AG09319 (cell line): ENCODE results near the gene NRTN.
A peak's percentile ranks its signal among the peaks of the same experiment; 100 is the strongest.

Experiments
- DNase-seq: peaks from one replicate; pipeline ENCODE4 v3.0.0-alpha.2; 2010; ENCODE audit warnings: low read depth; ENCODE audit errors: extremely low read depth
- TF ChIP-seq, protein P1 (sequence below): IDR thresholded peaks from 2 replicates; pipeline ENCODE4 v1.5.1; 2011; ENCODE audit warnings: low read depth, mild to moderate bottlenecking, inconsistent platforms, low read length, moderate library complexity

Gene NRTN

DNA sequence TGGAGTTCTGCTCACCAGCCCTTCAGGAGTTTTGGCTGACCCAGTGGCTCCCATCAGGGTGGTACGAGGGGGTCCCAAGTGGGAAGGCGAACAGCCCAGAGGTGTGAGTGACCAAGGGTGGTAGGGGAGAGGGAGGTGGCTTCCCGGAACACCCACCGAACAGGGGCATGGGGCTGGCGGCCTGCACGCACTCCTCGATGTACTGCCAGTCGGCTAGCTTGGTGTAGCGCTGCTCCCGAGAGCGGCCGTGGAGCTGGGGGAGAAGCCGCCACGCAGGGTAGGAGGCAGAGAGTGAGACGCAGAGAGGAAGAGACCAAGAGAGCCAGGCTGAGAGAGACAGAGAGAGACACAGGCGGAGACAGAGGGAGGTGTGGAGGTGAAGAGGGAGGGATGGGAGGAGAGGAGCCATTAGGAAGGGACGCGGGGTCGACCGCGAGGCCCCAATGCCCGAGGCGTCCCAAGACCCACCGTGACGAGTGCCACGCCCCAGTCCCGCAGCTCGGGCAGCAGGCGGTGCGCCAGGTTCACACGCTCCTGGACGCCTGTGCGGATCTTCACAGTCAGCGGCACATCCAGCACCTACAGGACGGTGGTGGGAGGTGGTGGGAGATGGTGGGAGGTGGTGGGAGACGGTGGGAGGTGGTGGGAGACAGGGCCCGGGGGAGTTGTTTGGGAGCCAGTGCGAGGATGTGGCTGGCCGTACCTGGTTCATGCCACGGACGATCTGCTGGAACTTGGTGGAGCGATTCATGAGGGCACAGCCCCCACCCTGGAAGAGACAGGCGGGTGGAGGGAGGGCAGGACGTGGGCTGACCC lies 18.1 kb upstream of the NRTN start:
- no peak for DNase-seq
- TF ChIP-seq, protein P1, sequence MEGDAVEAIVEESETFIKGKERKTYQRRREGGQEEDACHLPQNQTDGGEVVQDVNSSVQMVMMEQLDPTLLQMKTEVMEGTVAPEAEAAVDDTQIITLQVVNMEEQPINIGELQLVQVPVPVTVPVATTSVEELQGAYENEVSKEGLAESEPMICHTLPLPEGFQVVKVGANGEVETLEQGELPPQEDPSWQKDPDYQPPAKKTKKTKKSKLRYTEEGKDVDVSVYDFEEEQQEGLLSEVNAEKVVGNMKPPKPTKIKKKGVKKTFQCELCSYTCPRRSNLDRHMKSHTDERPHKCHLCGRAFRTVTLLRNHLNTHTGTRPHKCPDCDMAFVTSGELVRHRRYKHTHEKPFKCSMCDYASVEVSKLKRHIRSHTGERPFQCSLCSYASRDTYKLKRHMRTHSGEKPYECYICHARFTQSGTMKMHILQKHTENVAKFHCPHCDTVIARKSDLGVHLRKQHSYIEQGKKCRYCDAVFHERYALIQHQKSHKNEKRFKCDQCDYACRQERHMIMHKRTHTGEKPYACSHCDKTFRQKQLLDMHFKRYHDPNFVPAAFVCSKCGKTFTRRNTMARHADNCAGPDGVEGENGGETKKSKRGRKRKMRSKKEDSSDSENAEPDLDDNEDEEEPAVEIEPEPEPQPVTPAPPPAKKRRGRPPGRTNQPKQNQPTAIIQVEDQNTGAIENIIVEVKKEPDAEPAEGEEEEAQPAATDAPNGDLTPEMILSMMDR, result no peak

DNA sequence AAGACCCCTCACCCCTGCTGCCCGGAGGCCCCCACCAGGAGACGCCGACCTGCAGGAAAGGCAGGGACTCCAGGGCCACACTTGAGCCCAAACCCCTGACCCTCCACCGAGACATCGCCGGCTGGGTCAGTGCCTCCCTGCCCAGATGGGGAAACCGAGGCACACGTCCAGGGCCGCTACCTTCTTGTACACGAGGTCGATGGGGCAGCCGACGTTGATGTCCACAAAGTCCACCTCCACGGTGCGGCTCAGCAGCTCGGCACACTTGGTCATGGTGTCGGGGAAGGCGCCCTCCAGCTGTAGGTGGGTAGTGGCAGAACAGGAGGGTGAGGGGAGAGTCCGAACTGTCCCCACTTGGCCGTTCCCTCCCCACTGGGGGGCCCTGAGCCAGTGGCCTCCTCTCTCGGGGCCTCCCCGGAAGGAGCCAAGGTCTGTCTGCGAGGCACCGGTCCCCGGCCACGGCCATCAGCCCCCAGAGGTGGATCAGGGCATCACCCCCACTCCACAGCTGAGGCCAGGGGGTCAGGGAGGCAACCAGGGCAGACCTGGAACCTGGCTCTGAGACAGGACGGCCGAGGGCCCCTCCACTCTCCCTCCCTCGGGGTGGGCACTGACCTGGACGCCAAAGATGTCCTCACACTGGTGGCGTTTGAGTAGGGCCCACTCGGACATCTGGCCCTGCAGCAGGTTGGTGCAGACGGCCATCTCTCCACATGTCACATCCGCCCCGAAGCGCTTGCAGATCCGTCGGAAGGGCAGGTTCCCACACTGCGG lies 17.3 kb upstream of the NRTN start:
- DNase-seq, result no peak
- TF ChIP-seq, protein P1, result no peak

DNA sequence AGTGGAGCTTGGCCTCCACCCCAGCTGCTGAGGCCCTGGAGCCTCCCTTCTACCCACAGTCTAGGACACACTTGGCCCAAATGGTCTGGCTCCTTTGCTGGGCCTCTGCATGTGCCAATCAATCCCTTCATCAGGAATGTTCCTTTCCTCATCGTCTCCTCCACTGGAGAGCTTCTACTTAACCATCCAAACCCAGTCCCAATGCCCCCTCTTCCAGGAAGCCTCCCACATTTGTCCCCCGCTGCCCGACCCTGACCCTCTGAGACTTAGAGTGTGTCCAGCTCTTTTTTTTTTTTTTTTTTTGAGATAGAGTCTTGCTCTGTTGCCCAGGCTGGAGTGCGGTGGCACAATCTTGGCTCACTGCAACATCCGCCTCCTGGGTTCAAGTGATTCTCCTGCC lies 16.4 kb upstream of the NRTN start:
- TF ChIP-seq, protein P1, result no peak
- DNase-seq, result no peak

DNA sequence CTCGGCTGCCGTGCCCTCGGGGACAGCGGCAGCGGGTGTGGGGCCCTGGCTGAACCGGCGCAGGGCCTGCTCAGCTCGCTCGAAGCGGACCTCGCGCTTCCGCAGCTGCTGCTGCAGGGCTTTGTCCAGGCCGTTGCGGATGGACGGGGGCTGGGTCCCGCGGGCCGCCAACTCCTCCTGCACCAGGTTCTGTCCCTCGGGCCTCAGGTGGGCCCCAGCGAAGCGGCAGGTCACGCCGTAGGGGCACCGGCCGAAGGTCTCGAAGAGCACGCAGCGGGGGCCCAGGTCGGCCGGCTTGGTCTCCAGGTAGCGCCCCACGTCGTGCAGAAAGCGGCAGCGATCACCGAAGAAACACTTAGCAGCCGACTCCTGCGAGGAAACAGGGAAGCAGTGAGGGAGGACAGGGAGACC lies 15.5 kb upstream of the NRTN start:
- no peak for DNase-seq
- TF ChIP-seq, protein P1, result no peak

DNA sequence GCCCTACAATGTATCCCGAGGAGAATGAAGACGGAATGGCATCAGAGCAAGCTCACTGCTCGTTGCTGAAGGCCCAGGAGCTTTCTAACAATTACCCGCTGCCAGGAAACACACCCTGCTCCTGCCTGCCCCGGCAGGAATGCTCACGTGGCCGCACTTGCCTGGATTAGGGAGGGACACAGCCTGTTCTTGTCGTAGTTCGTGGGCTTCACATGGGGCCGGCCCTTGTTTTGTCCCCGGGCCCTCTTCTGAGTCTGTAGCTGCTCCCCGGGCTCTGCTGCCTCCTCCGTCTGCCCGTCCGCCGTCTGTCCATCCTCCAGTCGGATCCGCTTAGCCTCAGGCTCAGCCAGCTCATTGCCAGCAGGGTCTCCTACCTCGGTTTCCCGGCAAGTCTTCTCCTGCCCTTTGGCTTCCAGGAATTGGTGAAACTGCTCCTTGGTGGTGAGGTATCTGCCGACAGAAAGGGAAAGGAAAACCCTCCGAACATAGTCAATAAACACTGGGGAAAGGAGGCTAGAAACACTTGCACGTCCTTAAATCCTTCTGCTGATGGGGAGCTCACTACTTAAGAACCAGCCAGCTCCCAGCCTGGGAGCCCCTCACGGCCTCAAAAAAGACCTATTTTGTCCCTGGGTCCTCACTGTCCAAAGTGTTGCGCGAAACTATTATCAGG lies 14.8 kb upstream of the NRTN start:
- no peak for DNase-seq
- TF ChIP-seq, protein P1, result no peak

DNA sequence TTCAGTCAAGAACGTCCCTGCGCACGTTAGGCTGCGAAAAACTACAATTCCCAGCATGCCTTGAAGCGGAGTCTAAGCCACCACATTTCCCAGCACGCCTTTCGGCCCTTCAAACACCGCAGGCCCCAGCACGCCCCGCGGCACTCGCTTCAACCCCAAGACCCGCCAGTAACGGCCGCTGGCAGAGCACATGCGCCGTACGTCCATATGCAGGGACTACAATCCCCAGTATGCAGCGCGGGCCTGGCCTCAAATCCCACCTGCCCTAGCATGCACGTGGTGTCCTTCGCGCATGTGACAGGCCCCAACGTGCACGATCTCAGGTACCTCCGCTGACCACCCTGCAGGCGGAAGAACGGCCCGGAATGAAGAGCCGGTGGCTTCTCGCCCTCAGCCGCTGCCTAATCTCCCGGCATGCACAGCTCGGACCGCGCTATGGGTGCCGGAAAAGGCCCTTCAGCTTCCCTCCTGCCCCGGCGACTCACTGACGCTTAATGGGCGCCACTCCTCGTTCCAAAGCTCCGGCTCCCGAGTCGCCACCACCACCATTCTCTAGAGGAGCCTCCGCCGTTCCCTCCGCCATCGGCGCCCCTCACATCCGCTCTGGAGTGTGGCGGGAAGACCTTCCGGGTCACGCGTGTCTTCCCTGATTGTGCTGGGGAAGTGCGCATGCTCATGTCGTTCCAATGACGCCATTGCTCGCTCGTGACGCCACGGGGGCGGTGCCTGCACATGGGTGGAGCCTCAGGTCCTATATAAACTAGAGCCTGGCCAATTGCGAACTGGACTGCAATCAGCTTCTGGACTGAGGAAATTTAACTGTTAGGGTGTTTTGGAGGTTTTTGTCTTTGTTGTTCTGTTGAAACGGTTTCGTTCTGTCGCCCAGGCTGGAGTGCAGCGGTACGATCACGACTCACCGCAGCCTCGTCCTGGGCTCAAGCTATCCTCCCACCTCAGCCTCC lies 14.0 kb upstream of the NRTN start, which contains the start of gene DUS3L:
Gene DUS3L, minus strand, starts transcription at position 605 of the 962 bp plus-strand sequence. Its CDS starts 22 bp downstream, at position 583.
- TF ChIP-seq, protein P1, result no peak

More for the DNA sequence above, 14.0 kb upstream of the NRTN start, which contains the start of gene DUS3L:
- peak; percentile 95 for DNase-seq
